CD8-positive, alpha-beta memory T cell (primary cell): ENCODE results near the gene CRP. TPM values are rescaled to one million over a fixed set of nuclear protein-coding genes. Genes with fewer than 3 reads are reported as not detected.
"Not testable (repeated sequence)": the region's sequence is repeated elsewhere in the genome, so short reads cannot be mapped to it uniquely, and the experiment has no call there.

Experiments
- CTCF ChIA-PET: fragments of 350-600 bp; sonication (Branson Sonifier 250); formaldehyde crosslinking; loops from one replicate; lab custom pipeline; 2021; ENCODE audit warnings: antibody characterized with exemption; lab: Charles Lee
- POLR2A ChIA-PET: fragments of 350-600 bp; sonication (Branson Sonifier 250); formaldehyde crosslinking; loops from one replicate; lab custom pipeline; 2021; ENCODE audit warnings: antibody characterized with exemption; lab: Charles Lee
- DNase-seq, 5 donors: peaks; one replicate each; pipeline versions ENCODE4 v3.0.0 to v3.0.0-alpha.2; 2020 to 2022; ENCODE audit warnings: mixed read lengths in 1 of 5
- H3K27ac ChIP-seq: one replicate; pipeline ENCODE4 v1.7.0; 2013; ENCODE audit warnings: low read depth, mild to moderate bottlenecking, low read length, moderate library complexity
- H3K27me3 ChIP-seq: 2 replicates; pipeline ENCODE4 v1.7.0; 2013; ENCODE audit warnings: low read length, mild to moderate bottlenecking; ENCODE audit not compliant: insufficient read depth, poor library complexity, severe bottlenecking
- H3K36me3 ChIP-seq: 2 replicates; pipeline ENCODE4 v1.7.0; 2013; ENCODE audit warnings: mild to moderate bottlenecking, low read length, moderate library complexity; ENCODE audit not compliant: insufficient read depth
- H3K4me1 ChIP-seq: 2 replicates; pipeline ENCODE4 v1.7.0; 2013; ENCODE audit warnings: mild to moderate bottlenecking, low read length, moderate library complexity; ENCODE audit not compliant: insufficient read depth
- H3K4me3 ChIP-seq: 2 replicates; pipeline ENCODE4 v1.7.0; 2013; ENCODE audit warnings: mild to moderate bottlenecking, low read length
- H3K9me3 ChIP-seq: 2 replicates; pipeline ENCODE4 v1.7.0; 2013; ENCODE audit warnings: mild to moderate bottlenecking, low read length
- H3K27ac Mint-ChIP-seq, 8 donors: one replicate each; pipeline ENCODE4 v1.8.0; 2020 to 2021; ENCODE audit warnings: mixed read lengths in 8 of 8, mild to moderate bottlenecking in 6 of 8, inconsistent platforms in 3 of 8, moderate library complexity in 3 of 8
- H3K27me3 Mint-ChIP-seq, 2 donors: one replicate each; pipeline ENCODE4 v1.8.0; 2020 to 2021; ENCODE audit warnings: mixed read lengths in 2 of 2, mild to moderate bottlenecking in 1 of 2, moderate library complexity in 1 of 2
- H3K36me3 Mint-ChIP-seq, 3 donors: one replicate each; pipeline ENCODE4 v1.8.0; 2020 to 2021; ENCODE audit warnings: mixed read lengths in 3 of 3, inconsistent platforms in 1 of 3, mild to moderate bottlenecking in 1 of 3
- H3K4me1 Mint-ChIP-seq, 3 donors: one replicate each; pipeline ENCODE4 v1.8.0; 2020 to 2021; ENCODE audit warnings: mixed read lengths in 3 of 3, inconsistent platforms in 1 of 3, mild to moderate bottlenecking in 1 of 3
- H3K4me3 Mint-ChIP-seq, 7 donors: one replicate each; pipeline ENCODE4 v1.8.0; 2020 to 2021; ENCODE audit warnings: mixed read lengths in 7 of 7, mild to moderate bottlenecking in 6 of 7, moderate library complexity in 4 of 7, inconsistent platforms in 2 of 7
- H3K9me3 Mint-ChIP-seq, 5 donors: one replicate each; pipeline ENCODE4 v1.8.0; 2020 to 2022; ENCODE audit warnings: mixed read lengths in 5 of 5, mild to moderate bottlenecking in 3 of 5, moderate library complexity in 2 of 5, inconsistent platforms in 1 of 5
- polyA plus RNA-seq: library from polyadenylated mRNA; unstranded; fragments of 300-500 nt; fragmentation: Illumina TruSeq; gene quantifications from one replicate; pipeline ENCODE4 v1.2.3, GENCODE V29; 2021
- total RNA-seq, 2 experiments: library from RNA; stranded (reverse); gene quantifications; one replicate each; pipeline ENCODE4 v1.2.3, GENCODE V29; 2021

The CRP gene
- total and polyA plus RNA-seq, 3 experiments from 2014 or later, result not detected

GRCh38 chr1:159749630-159750029, 35.2 kb upstream of the CRP start:
- Mint-ChIP-seq H3K36me3 (no peaks in the 10 kb centered on the region), H3K4me3 (no peak overlapping the region), H3K4me1 (no peaks in the 10 kb centered on the region), H3K27me3 (peaks cover 8 to 23% of the 10 kb centered on the region in 2 donors), H3K27ac (peak overlapping the region in 1 of 8 donors; percentile 6), H3K9me3 (no peaks in the 10 kb centered on the region)
- Histone ChIP-seq H3K36me3 (no peaks in the 10 kb centered on the region), H3K27ac (no peak overlapping the region), H3K4me1 (no peaks in the 10 kb centered on the region), H3K27me3 (no peaks in the 10 kb centered on the region), H3K4me3 (no peak overlapping the region), H3K9me3 (no peaks in the 10 kb centered on the region)
- CTCF ChIA-PET, result no interaction called here
- POLR2A ChIA-PET, result no interaction called here
- no peak for DNase-seq

DNA sequence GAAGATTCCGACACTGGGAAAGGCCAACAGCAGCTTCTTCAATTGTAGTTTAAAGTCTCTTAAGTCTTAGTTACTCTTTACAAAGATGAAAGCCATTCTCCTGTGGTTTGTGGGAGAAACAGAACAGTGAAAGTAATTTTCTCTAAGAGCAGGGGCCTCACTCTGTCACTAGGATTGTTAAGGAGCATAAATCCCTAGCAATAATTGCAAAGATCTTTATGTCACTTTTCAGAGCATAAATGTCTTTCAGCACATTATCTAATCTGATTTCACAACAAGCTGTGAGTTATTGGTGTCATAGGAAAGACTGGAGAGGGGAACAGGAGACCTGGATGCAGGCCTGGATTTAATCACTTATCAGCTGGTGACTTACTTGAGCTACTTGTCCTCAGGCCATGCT, 34.0 kb upstream of the CRP start:
- DNase-seq, result no peak
- no peak overlapping the region for H3K27ac Mint-ChIP-seq
- peaks cover 0 to 2% (median 0%) of the 10 kb centered on the region in 3 donors for H3K36me3 Mint-ChIP-seq
- H3K4me3 Mint-ChIP-seq, result no peak overlapping the region
- ChIA-PET CTCF (no interaction called here), POLR2A (no interaction called here)
- H3K4me1 Mint-ChIP-seq, result no peaks in the 10 kb centered on the region
- H3K27me3 Mint-ChIP-seq, result peaks cover 8 to 30% of the 10 kb centered on the region in 2 donors
- H3K27ac ChIP-seq, result no peak overlapping the region
- no peaks in the 10 kb centered on the region for H3K36me3 ChIP-seq
- H3K4me1 ChIP-seq, result no peaks in the 10 kb centered on the region
- no peaks in the 10 kb centered on the region for H3K27me3 ChIP-seq
- no peaks in the 10 kb centered on the region for H3K9me3 Mint-ChIP-seq
- H3K4me3 ChIP-seq, result no peak overlapping the region
- H3K9me3 ChIP-seq, result no peaks in the 10 kb centered on the region

GRCh38 chr1:159746666-159747065, 32.3 kb upstream of the CRP start:
- no peak overlapping the region for H3K27ac ChIP-seq
- H3K27me3 Mint-ChIP-seq, result peaks cover 13 to 30% of the 10 kb centered on the region in 2 donors
- peaks cover 0 to 7% (median 1%) of the 10 kb centered on the region in 5 donors for H3K9me3 Mint-ChIP-seq
- no peak overlapping the region for H3K4me3 Mint-ChIP-seq
- H3K27me3 ChIP-seq, result no peaks in the 10 kb centered on the region
- DNase-seq, result no peak
- no peak overlapping the region for H3K27ac Mint-ChIP-seq
- H3K36me3 ChIP-seq, result no peaks in the 10 kb centered on the region
- H3K4me1 ChIP-seq, result no peaks in the 10 kb centered on the region
- H3K9me3 ChIP-seq, result no peaks in the 10 kb centered on the region
- H3K36me3 Mint-ChIP-seq, result peaks cover 0 to 2% (median 0%) of the 10 kb centered on the region in 3 donors
- H3K4me1 Mint-ChIP-seq, result no peaks in the 10 kb centered on the region
- CTCF ChIA-PET, result no interaction called here
- H3K4me3 ChIP-seq, result no peak overlapping the region
- POLR2A ChIA-PET, result no interaction called here

GRCh38 chr1:159743651-159744410, 29.4 kb upstream of the CRP start:
- H3K9me3 ChIP-seq, result no peaks in the 10 kb centered on the region
- H3K9me3 Mint-ChIP-seq, result peaks cover 0 to 10% (median 3%) of the 10 kb centered on the region in 5 donors
- no peaks in the 10 kb centered on the region for H3K36me3 ChIP-seq
- H3K4me3 Mint-ChIP-seq, result no peak overlapping the region
- no peak for DNase-seq
- no peaks in the 10 kb centered on the region for H3K4me1 Mint-ChIP-seq
- H3K36me3 Mint-ChIP-seq, result peaks cover 0 to 2% (median 0%) of the 10 kb centered on the region in 3 donors
- ChIA-PET POLR2A (no interaction called here), CTCF (no interaction called here)
- no peaks in the 10 kb centered on the region for H3K4me1 ChIP-seq
- no peak overlapping the region for H3K27ac Mint-ChIP-seq
- no peak overlapping the region for H3K4me3 ChIP-seq
- no peak overlapping the region for H3K27ac ChIP-seq
- peaks cover 12 to 25% of the 10 kb centered on the region in 2 donors for H3K27me3 Mint-ChIP-seq
- no peaks in the 10 kb centered on the region for H3K27me3 ChIP-seq

- H3K4me1 ChIP-seq, result no peaks in the 10 kb centered on the region
- H3K4me1 Mint-ChIP-seq, result no peaks in the 10 kb centered on the region
- no peak for DNase-seq
- H3K27me3 ChIP-seq, result no peaks in the 10 kb centered on the region
- peaks cover 0 to 6% (median 4%) of the 10 kb centered on the region in 5 donors for H3K9me3 Mint-ChIP-seq
- no peaks in the 10 kb centered on the region for H3K36me3 ChIP-seq
- H3K27ac ChIP-seq, result no peak overlapping the region
- H3K36me3 Mint-ChIP-seq, result peaks cover 0 to 2% (median 0%) of the 10 kb centered on the region in 3 donors
- no peak overlapping the region for H3K27ac Mint-ChIP-seq
- ChIA-PET POLR2A (no interaction called here), CTCF (no interaction called here)
- H3K4me3 Mint-ChIP-seq, result no peak overlapping the region
- H3K9me3 ChIP-seq, result no peaks in the 10 kb centered on the region
- H3K27me3 Mint-ChIP-seq, result peaks cover 5 to 18% of the 10 kb centered on the region in 2 donors
- no peak overlapping the region for H3K4me3 ChIP-seq
Measured at GRCh38 chr1:159737238-159737916, 23.0 kb upstream of the CRP start.

DNA sequence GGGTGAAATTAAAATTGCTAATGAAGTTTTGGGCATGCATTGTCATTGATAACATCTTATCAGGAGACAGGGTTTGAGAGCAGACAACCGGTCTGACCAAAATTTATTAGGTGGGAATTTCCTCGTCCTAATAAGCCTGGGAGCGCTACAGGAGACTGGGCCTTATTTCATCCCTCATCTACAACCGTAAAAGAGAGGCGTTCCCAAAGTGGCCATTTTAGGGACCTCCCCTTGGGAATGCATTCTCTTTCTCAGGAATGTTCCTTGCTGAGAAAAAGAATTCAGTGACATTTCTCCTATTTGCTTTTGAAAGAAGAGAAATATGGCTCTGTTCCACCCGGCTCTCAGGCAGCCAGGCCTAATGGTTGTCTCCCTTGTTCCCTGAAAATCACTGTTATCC, 8.8 kb upstream of the CRP start:
- H3K27me3 ChIP-seq, CTCF ChIA-PET, H3K27ac ChIP-seq, DNase-seq, H3K4me3 Mint-ChIP-seq, H3K4me1 ChIP-seq, POLR2A ChIA-PET, H3K4me3 ChIP-seq, H3K9me3 ChIP-seq, H3K36me3 Mint-ChIP-seq, H3K4me1 Mint-ChIP-seq, H3K36me3 ChIP-seq, H3K27ac Mint-ChIP-seq: not testable (repeated sequence)
- peaks cover 16 to 54% of the 10 kb centered on the region in 2 donors for H3K27me3 Mint-ChIP-seq
- peaks cover 17 to 58% (median 45%) of the 10 kb centered on the region in 5 donors for H3K9me3 Mint-ChIP-seq

GRCh38 chr1:159719990-159720389, 5.6 kb upstream of the CRP start:
- no peak for DNase-seq
- Histone ChIP-seq H3K27me3 (no peaks in the 10 kb centered on the region), H3K4me1 (no peaks in the 10 kb centered on the region), H3K36me3 (no peaks in the 10 kb centered on the region), H3K4me3 (no peak overlapping the region), H3K9me3 (no peaks in the 10 kb centered on the region), H3K27ac (no peak overlapping the region)
- peaks cover 15 to 41% of the 10 kb centered on the region in 2 donors for H3K27me3 Mint-ChIP-seq
- ChIA-PET CTCF (no interaction called here), POLR2A (no interaction called here)
- no peak overlapping the region for H3K4me3 Mint-ChIP-seq
- no peak overlapping the region for H3K27ac Mint-ChIP-seq
- H3K9me3 Mint-ChIP-seq, result peaks cover 20 to 66% (median 52%) of the 10 kb centered on the region in 5 donors
- no peaks in the 10 kb centered on the region for H3K4me1 Mint-ChIP-seq
- H3K36me3 Mint-ChIP-seq, result peaks cover 0 to 15% (median 0%) of the 10 kb centered on the region in 3 donors

- POLR2A ChIA-PET, result no interaction called here
- H3K4me1 Mint-ChIP-seq, result no peaks in the 10 kb centered on the region
- peaks cover 0 to 15% (median 0%) of the 10 kb centered on the region in 3 donors for H3K36me3 Mint-ChIP-seq
- CTCF ChIA-PET, result no interaction called here
- no peak overlapping the region for H3K4me3 Mint-ChIP-seq
- DNase-seq, result no peak
- no peaks in the 10 kb centered on the region for H3K9me3 ChIP-seq
- H3K27me3 Mint-ChIP-seq, result peaks cover 10 to 58% of the 10 kb centered on the region in 2 donors
- H3K4me1 ChIP-seq, result no peaks in the 10 kb centered on the region
- no peaks in the 10 kb centered on the region for H3K36me3 ChIP-seq
- H3K9me3 Mint-ChIP-seq, result peaks cover 7 to 34% (median 22%) of the 10 kb centered on the region in 5 donors
- peak overlapping the region in 1 of 8 donors; percentile 61 for H3K27ac Mint-ChIP-seq
- H3K4me3 ChIP-seq, result no peak overlapping the region
- no peak overlapping the region for H3K27ac ChIP-seq
- H3K27me3 ChIP-seq, result no peaks in the 10 kb centered on the region
Measured at GRCh38 chr1:159715855-159716254, 1.5 kb upstream of the CRP start.
